GM19023 (cell line): Measurements from ENCODE around the gene AOX1.
"Not testable (repeated sequence)": the region's sequence is repeated elsewhere in the genome, so short reads cannot be mapped to it uniquely, and the experiment has no call there.

Experiments
- ATAC-seq: cut with Tn5 transposase; IDR thresholded peaks from one replicate; pipeline ENCODE4 v1.9.1; 2021; ENCODE audit warnings: mild to moderate bottlenecking, moderate library complexity; ENCODE audit not compliant: unreplicated experiment

Gene AOX1

DNA sequence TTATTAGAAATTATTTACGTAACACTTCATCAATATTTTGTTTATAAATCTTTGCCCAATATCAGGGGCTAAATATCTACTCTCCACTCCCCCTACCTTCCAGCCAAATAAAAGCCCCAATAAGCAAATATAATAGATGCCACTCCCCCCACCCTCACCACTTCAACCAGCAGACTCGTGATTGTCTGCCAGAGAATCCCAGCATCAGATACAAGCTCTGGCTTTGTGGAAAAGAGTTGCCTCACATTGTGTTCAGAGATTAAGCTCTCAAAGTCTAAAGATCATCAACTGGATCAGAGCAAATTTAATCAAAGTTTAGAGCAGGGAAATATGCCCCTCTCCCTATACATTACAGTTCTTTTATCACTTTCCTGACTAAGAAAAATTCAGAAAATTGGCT is 39.5 kb downstream of the AOX1 start:
- no peak for ATAC-seq

DNA sequence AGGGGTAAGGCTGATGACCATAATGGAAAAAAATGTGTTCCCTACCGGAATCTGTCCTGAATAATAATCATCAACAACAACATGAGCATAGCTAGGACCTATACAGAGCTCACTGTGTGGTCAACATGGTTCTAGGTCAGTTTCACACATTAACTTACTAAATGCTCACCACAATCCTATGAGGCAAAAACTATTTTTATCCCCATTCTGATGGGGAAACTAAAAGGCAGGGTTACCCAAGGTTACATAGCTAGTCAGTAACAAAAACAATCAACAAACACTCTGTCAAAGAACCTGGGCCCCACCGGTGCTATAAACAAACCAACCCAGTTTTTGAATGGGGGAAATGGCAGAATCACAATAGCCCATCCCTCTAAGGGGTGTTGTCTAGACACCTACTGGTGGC is 40.1 kb downstream of the AOX1 start:
- no peak for ATAC-seq

DNA sequence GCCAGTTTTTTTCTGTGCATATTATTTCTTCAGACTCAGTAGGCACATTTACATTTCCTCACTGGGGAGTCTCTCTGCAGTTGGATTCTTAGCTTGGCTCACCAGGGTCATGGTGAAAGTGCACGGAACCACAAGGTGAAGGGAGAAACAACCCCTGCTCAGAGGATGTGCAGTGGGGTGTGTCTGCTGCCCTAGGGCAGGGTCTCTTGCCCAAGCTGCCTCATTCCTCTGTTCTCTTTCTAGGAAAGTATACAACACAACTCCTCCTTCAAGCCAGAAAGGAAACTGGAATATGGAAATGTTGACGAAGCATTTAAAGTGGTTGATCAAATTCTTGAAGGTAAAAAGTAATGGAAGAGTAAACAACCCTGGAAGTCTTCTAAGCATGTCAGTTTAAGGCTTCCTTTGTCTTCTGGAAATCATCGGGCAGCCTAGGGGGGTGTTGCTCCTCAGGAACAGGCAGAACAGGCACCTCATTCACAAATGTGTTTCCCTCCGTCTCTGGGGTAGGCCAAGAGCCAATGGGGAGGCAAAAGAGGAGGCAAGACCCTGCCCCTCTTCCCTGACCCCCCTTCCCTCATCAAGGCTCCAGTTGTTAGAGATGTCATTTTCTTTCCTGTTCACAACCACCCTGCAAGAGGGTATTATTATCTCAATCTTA is 41.4 kb downstream of the AOX1 start:
- ATAC-seq = no peak

DNA sequence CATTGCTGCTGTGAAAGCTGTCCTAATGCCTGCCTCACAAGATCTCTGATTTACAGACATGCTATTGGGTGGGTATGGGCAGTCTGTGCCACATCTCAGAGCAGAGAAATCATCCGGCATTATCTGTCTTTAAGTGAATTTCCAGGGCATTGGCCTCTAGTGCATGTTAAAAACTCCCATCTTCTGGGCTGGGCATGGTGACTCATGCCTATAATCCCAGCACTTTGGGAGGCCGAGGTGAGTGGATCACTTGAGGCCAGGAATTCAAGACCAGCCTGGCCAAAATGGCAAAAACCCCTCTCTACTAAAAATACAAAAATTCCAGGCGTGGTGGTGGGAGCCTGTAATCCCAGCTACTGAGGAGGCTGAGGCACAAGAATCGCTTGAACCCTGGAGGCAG is 42.6 kb downstream of the AOX1 start:
- not testable (repeated sequence) for ATAC-seq

DNA sequence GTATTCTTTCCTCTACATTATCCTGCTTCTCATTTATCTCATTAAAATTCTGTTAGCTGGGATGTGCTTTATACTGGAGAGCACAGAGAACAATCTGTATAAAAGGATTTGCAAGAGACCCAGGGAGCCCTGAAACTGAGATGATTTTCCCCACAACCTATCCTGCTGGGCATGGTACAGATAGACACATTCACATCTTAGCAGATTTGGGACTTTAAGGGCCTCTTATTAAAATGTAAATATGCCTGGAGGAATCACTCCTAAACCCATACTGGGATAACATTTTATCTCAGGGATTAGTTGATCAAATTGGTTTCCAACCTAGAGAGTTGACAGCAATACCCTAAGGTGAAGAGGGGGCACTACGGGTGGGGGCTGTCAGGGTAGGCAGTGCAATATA is 45.5 kb downstream of the AOX1 start:
- no peak for ATAC-seq

DNA sequence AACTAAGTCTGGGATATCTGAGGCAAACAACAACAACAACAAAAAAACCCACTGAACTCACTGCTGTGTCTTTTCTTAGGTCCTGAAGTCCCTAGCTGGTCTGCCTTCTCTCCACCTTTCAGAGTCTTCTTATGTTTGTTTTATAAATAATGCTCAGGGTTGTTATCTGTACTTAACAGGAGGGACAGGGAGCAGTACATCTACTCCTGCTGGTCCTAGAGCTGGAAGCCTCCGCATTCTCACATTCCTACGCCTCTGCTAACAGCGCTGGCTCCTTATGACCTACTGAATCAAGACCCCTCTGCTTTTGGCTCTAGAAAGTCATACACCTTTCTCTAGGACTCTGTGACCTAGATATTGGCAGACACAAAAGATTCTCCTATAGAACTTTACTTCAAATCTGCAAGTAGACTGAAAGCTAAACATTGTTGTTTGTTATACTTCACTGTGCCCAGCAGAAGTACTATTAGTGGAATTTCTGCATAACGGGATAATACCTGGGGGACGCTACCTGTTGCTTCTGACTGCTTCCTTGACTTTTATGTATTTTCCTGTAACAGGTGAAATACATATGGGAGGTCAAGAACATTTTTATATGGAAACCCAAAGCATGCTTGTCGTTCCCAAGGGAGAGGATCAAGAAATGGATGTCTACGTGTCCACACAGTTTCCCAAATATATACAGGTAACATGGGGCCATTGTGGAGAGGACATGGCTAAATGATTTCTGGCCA is 48.6 kb downstream of the AOX1 start:
- ATAC-seq = no peak

DNA sequence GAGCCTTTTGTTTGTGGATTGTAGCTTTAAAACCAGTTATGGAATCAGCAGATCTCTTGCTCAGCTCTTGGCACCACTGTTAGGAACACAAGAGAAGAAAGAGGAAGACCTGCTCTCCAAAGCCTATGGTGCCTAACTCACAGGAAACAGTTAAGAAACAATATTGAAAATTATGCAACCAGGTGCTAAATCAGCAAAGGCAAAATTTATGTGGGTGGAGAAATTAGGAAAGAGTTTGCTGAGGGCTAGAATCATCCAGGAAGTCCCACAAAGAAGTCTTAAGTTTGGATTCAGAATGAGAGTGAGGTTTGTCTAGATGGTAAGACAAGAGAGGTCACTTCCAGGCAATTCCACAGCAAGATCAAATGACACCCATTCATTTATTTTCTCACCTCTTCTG is 49.4 kb downstream of the AOX1 start:
- no peak for ATAC-seq

DNA sequence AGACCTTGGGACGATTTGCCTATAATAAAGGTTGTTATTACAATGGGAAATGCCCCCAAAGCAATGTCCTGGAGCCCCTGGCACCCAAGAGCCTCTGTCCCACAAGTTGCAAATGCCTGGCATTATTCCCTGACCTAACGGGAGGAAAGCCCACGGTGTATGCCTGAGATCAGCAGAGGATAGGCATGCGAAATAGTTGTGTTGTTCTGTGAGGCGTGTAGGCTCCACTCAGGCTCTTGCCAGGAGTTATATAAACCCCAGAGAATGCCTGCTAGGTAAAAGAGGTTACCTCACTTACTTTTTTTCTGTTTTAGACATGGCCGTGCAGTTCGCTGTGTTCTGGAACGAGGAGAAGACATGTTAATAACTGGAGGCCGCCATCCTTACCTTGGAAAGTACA is 52.1 kb downstream of the AOX1 start:
- ATAC-seq = no peak

DNA sequence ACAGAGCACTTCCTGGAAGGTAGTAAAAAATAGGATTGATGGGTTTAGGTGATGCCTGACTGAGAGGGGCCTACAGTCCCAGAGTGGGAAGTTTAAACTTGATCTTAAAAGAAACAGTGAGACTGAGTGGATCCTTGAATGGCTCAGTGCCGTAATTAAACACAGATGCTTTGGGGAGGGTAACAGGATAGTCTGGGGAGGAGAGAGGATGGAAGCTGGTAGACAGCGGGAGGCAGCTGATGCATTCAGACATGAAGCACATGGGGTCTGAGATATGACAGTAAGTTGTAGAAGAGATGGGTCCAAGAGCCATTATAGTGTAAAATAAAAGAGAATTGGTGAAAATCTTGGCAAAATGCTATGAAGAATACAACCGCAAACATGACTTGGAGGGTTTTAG is 54.4 kb downstream of the AOX1 start:
- ATAC-seq = no peak

DNA sequence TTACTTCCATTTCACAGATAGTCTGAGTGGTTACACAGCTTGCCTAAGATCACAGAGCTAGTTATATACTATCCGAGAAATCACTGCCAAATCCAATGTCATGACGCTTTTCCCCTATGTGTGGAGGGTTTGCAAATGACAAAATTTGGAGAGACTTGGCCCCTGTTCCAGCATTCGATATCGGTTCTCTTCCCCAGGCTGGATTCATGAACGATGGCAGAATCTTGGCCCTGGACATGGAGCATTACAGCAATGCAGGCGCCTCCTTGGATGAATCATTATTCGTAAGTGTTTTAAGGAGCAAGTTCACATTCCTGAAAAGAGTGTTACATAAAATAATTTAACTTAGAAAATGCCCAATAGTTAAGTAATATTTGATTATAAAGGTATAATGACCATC is 55.1 kb downstream of the AOX1 start:
- no peak for ATAC-seq

DNA sequence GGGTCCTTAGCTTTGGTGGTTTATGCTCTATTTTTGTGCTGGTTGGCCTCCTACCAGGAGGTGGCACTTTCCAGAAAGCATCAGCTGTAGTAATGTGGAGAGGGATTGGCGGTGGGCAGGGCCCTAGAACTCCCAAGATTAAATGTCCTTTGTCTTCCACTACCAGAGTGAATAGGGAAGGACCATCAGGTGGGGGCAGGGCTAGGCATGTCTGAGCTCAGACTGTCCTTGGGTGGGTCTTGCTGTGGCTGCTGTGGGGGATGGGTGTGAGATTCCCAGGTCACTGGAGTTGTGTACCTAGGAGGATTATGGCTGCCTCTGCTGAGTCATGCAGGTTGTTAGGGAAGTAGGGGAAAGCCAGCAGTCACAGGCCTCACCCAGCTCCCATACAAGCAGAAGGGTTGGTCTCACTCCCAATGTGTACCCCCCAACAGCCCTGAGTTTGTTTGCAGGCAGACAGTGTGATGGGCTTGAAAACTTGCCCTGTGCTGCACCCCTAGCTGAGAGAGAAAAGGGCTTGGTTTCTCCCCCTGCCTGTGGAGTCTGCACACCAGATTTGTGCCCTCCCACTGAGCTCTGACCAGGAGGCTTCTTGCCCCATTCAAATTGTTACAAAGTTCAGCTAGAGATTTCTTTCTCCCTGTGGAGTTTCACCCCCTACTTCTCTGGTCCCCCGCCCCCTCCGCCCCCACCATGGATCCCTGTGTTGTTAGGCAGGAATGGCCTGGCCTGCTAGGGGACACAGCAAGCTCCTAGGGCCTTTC is 62.9 kb downstream of the AOX1 start:
- ATAC-seq = not testable (repeated sequence)

DNA sequence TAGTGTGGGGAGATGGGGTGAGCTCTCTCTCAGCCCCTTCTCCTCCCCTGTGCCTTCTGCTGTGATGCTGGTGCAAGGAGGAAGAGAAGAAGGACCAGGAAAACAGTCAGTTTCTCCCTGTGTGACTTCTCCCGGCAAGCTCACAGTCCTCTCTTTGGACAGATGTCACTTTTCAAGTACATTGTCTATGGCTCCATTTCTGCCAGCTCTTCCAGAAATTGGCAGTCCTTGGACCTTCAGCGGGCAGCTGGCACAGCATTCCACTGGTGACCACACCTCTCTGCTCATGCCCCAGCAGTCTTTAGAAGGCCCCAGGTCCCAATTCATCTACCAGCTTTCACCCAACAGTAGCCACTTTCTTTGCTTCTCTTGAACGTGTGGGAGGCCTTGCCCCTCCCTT is 63.9 kb downstream of the AOX1 start:
- no peak for ATAC-seq

DNA sequence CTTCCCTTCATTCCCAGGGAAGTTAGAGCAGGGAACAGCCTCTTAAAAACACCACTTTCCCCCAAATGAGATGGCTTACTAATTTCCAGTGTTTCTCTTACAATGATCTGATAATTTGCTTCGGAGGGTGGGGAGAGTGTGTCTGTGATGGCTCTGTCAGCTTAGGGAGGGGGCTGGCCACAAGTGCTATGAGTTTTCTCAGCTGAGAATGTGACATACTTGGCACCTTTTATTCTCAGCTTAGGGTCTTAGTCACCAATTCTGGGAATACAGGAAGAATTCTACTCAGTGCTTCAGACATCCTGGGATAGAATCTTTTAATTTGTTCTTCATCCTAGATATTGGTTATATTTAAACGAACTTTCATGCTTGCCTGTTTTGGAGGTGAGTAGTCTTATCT is 64.4 kb downstream of the AOX1 start:
- no peak for ATAC-seq

DNA sequence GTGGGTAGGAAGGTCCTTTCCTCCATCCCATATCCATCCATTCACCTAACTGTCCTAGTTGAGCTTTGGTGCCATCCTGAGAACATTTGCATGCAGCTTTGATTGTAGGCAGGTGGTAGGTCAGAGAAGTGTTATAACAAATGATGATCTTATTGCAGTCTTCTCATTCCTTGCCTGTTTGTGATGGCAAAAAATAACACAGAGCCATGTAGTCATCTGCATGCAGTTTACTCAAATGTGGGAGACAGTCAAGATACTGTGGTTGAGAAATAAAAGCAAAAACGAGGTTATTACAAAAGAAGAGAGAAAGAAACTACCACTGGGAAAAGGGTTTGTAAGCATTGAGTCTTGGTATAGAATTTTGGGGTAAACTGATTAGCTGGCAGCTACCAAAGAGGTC is 66.3 kb downstream of the AOX1 start:
- no peak for ATAC-seq

DNA sequence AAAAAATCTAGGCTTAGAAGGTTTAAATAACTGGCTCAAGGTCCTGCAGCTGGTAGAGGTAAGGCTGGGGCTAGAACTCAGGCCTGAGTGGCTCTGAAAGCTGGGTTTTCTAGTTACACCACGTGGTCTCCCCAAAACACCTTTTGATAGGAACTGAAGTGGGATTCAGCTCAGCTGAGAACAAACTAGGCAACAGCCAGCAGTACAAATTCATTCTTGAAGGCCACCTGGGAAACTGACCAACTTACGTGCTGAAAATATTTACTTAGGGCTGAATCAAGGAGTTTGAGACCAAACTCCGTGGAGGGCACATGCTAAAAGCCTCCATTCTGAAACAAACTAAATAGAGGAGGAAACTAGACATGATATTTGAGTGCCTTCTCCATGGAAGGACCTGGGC is 67.2 kb downstream of the AOX1 start:
- ATAC-seq = no peak

DNA sequence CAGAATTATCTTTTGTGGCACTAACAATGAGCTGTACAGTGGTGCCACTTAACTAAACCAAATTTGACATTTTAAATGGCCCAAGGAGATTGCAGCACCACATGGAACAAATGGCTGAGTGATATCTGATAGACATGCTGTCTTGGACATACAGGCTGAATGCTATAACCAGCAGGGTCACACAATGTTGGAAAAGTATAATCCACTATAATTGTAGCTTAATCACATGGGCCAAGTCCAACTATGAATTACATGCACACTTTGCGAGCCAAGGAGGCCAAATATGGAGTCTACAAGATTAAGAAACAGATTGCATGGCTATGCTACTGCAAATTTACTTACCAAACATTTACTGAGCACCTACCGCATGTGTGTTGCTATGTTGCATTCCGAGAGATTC is 69.0 kb downstream of the AOX1 start:
- ATAC-seq = no peak

DNA sequence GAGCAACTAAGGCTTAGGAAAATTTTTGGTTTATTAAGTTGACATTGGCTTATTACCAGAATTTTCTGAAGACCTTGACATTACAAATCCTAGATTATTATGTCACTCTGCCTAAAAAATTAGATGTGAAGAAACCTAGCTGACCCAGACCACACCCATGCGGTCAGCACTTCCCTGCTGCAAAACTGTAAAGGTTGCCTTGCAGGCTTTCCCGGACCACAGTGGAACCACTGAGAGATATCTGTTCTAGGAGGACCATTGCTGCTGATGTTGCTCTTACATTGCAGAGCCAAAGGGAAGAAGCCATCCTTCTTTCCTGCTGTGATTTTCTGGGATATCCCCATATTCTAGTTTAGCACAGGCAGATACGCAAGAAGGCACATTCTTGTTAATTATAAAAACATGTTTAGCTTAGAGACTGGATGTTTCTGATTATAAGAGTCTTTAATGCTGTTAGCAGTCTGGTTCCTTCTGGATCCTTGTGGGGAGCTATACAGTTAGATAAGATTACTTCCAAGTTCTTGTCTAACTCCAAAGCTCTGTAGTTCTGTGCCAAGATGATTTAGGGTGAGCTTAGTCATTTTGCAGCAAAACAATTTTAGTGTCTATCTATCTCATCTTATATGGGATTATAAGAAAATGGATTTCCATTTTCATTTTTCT is 70.2 kb downstream of the AOX1 start:
- no peak for ATAC-seq

DNA sequence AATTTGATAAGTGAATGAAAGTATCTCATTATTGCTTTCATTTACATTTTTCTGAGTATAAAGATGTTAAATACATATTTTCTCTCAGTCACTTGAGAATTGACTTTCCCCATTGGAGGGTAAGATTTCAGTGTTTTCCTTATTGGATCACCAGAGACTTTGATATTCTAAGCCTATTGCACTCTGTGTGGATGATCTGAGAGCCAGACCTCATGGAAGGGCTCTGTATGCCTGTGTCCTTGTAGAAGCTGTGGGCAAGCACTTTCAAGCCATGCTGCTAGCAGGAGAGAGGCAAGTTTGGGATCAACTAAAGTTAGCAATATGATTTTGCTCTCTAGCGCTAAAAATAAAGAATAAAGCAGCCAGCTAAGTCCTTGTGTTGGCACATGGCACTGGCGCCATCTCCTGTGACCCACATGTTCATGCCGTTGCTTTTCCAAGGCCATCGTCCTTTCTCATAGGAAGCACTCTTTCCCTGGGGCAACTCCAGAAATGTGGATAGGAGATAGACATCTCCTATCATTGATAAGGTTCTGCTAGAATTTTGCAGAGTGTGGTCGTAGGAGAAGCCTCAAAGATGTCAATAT is 72.6 kb downstream of the AOX1 start:
- ATAC-seq = no peak

DNA sequence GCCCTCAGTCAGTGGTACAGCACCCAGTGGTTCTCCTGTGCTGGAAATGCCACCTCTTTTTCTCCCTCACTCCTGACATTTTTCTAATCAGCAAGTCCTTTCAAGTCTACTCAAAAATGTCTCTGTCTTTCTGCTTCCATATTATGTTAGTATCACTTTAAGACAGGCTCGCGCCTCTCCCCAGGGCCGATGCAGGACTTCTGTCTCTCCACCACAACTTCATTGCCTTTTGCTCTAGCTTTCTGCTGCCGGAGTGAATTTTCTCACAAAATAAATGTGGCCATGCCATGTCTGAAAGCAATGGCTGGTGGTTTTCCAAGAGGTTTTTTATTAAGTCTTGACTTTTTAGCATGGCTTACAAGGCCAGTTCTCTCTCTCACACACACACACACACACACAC is 73.6 kb downstream of the AOX1 start:
- ATAC-seq = no peak

DNA sequence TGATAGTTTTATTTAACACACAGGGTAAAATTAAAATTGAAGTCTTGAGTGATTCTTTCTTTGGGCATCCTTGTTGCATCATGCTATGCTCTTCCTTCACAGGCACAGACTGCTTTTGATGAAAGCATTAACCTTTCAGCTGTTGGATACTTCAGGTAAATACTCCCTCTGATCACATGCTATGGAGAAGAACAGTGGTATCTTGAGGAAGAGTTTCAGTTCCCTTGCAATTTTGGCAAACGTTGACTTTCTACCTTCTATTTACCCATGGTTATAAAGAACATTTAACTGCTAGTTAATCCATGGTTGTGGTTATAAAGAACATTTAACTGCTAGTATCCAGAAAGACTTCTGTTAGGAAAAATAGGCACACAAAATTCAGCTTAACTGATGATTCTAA is 75.7 kb downstream of the AOX1 start:
- no peak for ATAC-seq

DNA sequence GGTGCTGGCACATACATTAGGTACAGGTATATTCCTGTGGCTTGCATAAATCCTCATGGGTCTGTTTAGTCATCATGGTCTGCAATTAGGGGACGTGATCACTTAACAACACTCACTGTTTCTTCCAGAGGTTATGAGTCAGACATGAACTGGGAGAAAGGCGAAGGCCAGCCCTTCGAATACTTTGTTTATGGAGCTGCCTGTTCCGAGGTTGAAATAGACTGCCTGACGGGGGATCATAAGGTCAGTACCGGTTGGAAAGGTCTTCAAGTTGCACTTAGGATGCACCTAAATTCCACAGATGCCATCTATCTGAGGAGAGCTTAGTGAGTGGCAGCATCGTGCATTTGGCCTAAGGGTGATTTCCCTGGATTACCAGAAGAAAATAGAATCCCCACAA is 76.9 kb downstream of the AOX1 start:
- ATAC-seq = no peak
